Measurements from ENCODE around the gene MDFIC2.

Gene MDFIC2

DNA sequence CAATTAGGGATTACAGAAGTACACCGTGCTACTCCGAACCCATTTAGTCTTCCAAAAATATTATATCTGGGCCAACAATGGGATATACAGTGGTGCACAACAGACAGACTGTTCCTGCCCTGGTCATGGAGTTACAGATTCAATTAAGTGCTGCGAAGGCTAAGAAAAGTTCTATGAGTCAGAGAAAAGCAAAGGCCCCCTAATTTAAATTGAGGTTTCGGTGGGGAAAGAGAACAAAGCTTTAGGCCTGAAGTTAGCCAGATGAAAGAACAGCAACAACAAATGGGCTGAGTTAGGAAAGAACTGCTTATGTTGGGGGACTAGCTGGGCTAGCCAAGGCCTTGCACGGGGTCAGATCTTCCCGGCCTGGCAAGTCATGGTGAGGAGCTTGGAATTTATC, 131.8 kb downstream of the MDFIC2 start:
- DNase-seq (ENCODE audit: low read depth) = no peak

DNA sequence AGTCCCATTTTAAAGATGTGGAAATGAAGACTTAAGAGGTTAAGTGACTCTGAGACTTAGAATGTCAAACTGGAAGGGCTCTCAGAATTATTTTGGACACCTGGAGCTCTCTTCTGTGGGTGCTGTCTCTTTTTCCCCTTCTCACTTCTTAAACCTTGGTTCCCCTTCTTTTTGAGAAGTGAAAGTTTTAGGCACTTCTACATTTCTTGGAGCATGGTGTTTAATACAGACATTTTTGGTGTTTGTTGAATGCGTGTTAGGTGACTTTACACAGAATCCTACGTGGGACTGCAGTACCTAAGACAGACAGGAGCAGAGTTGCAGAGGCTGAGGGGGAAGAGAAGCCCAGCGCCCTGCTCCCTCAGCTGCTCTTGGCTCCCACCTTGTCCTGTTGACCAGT, 133.3 kb downstream of the MDFIC2 start:
- no peak for DNase-seq (ENCODE audit: low read depth)

DNA sequence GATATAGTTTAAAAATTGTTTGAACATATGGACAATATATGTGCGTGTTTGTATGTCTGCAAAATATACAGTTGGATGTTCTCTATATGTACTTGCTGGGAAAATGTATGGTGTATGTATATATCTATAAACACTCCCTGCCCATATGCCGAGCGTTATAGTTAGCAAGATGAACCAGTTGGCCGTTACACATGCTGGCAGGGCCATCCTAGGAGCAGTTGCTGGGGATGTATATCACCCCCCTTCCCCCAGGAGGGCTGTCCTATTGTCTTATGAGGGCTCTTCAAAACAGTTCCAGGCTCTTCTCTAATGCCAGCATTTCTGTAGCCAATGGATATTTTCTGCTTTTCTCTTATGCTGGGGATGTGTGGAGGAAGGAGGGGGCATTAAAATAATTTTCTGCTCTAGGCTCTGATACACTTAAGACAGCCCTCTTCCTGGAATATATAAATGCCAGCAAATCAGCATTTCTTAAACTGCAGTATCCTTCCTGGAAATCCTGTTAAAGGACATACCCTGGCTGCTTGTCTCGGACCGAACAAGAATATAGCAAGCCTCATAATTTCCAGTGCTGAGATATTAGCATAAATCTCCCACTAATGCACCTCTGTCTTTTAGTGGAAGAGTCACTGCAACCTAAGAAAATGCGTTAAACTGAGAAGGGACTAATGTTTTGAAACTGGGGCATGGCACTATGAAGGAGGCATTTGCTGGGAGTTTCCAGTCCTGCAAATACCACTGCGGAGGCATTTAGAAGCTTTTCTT, 134.4 kb downstream of the MDFIC2 start:
- no peak for DNase-seq (ENCODE audit: low read depth)

DNA sequence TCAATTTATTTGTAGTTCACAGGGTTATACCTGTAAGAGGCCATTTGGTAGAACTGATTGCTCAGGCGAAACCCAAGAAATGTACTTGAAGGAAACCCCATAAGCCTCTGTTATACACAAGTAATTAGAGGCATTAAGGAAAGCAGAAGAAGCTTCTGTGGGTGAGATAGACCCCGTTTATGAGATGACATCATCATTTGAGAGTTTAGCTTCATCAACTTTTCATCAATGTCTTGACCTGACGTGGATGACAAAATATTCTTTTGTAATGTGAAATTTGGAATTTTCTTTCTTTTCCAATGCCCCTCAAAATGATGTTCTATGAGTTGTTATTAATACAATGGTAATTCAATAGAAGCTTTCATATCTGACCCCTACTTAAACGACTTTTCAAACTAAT, 136.2 kb downstream of the MDFIC2 start:
- DNase-seq (ENCODE audit: low read depth) = no peak

DNA sequence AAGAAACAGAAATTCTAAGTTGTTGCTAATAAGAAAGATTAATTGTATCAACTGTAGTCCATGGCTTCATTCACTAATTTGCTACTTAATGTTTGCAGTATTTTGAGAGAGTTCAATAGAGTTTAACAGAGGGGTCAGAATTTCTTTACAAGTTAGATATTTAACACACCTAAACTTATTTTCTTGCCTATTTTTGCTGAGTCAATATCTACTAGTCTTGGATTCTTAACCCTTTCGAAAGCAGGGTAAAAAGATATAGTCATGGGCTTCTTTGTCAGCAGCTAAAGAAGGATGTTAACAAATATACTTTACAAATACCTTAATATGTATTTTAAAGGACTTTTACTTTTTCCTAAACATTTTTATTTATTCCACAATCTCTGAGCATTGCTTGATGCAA, 155.6 kb downstream of the MDFIC2 start:
- DNase-seq (ENCODE audit: low read depth) = no peak

DNA sequence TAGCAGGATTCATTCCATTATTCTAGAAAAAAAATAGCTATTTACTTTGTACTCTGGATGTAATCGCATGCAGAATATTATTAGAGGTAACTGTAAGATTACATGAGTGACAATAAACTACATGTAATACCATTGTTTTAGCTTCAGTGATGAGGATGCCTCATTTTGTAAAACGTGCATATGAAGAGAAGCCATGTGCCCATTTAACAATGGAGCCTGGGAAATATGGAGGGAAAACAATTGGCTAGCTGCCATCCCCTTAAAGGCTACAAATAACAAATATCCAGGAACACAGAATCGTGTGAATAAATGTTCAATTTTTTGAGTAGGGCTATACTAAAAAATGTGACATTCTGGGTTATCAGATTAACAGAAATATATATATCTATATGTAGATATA, 161.8 kb downstream of the MDFIC2 start:
- DNase-seq (ENCODE audit: low read depth) = no peak

DNA sequence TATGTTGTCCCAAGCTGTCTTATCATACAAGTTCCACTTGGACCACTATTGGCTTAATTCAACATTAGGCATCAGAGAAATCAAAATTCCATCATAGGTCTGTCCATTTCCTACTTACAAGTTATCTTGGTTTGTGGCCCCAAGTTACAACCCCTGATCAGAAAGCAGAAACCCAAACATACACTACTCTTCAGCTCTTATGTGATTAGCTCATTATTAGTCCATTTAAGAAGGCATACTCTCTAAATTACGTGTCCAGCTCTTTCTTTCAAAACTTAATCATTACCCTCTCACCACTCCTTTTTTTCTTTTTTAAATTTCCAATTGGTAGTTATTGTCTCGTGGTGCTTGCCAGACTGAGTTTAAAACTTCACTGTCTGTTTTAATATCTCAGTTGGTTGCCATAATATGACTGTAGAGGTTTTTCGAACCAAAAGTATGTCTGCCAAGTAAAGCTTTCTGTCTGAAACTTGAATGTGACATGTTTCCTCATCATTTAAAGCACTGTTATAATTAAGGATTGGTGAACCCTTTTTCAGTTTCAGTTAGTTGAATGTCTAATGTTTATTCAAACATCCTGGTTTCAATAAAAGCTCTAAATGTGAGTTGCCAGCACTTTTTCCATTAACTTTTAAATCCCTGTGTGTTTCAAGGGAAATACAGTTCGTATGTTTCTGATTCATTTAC, 162.6 kb downstream of the MDFIC2 start:
- no peak for DNase-seq (ENCODE audit: low read depth)
